HTERT RPE-1 (cell line): Measurements from ENCODE around the gene MAP1LC3A.

ENCODE experiments used
- in situ Hi-C: fragments of 300-500 bp; cut with MboI; formaldehyde crosslinking; loops from 4 replicates; pipeline ENCODE4 v1.14.3; 2020; ENCODE audit warnings: low sequenced_read_pairs

MAP1LC3A gene

GRCh38 chr20:34607066-34607465 is 48.5 kb downstream of the MAP1LC3A start:
- in situ Hi-C loops: no loop called here
